ENCODE measurements around the gene SAFB2. TPM values are rescaled to one million over a fixed set of nuclear protein-coding genes. Genes with fewer than 3 reads are reported as not detected.

Gene SAFB2
- total and polyA plus RNA-seq, 2 of the 13 experiments (the other 11 are each of a cell fraction or from before 2014, with no cell fraction given): 11.2 to 31.5 TPM

- intact Hi-C loops (cut with micrococcal nuclease; ENCODE audit: unreplicated experiment): loop anchor here (5.0 kb wide), 1 partner anchor 142 kb away; no protein-coding TSS in a partner anchor
- ATAC-seq (no peak), FAIRE-seq (no peak), DNase-seq (ENCODE audit: low spot score) (no peak)
- Histone ChIP-seq H3K27ac (ENCODE audit: extremely low read length, insufficient read depth, low read length) (no peak overlapping the region), H3K4me2 (ENCODE audit: low read depth, low read length) (no peak overlapping the region), H4K20me1 (ENCODE audit: insufficient read depth, low read length) (no peaks in the 10 kb centered on the region), H3K9ac (ENCODE audit: insufficient read depth, low read depth, low read length) (no peak overlapping the region), H3K9me3 (ENCODE audit: low read length) (no peaks in the 10 kb centered on the region), H3K4me3 (replicated peaks in 1 of 3; ENCODE audit: insufficient read depth in 1 of 3, low read depth in 2 of 3, low read length in 3 of 3) (no peak overlapping the region), H3K79me2 (ENCODE audit: insufficient read depth, low read length) (no peaks in the 10 kb centered on the region), H3K4me1 (ENCODE audit: insufficient read depth, low read length) (no peaks in the 10 kb centered on the region), H2AFZ (ENCODE audit: low read length) (no peak overlapping the region), H3K27me3 (ENCODE audit: control insufficient read depth in 1 of 2, insufficient read depth in 2 of 2, low read length in 2 of 2) (peaks cover 0 to 9% of the 10 kb centered on the region in 2 experiments; a peak in 2 of 5 replicates), H3K36me3 (replicated peaks in 1 of 2; ENCODE audit: control insufficient read depth in 1 of 2, insufficient read depth in 2 of 2, low read length in 2 of 2) (no peaks in the 10 kb centered on the region)
- ChIA-PET CTCF (ENCODE audit: low intra/inter-chr PET ratio, low total read pairs) (no interaction called here), POLR2A (interaction anchor here (0.7 kb wide), 1 partner anchor 596 kb away, joined by 3 read pairs; no protein-coding TSS in a partner anchor)
- in situ Hi-C loops (cut with HindIII; ENCODE audit: extremely low pct_ligation_motif_present, low pct_unique_long_range_greater_than_20kb): no loop called here
- no peak for TF ChIP-seq HCFC1 (IDR thresholded peaks at IDR 0.05; ENCODE audit: low read depth, low read length)
- peak; percentile 73 for TF ChIP-seq ZNF629 (CRISPR knock-in tag; conservative IDR thresholded peaks at IDR 0.05)
- TF ChIP-seq THYN1 (CRISPR knock-in tag; IDR thresholded peaks at IDR 0.05; ENCODE audit: borderline replicate concordance, low read depth): no peak
- TF ChIP-seq, protein P1, sequence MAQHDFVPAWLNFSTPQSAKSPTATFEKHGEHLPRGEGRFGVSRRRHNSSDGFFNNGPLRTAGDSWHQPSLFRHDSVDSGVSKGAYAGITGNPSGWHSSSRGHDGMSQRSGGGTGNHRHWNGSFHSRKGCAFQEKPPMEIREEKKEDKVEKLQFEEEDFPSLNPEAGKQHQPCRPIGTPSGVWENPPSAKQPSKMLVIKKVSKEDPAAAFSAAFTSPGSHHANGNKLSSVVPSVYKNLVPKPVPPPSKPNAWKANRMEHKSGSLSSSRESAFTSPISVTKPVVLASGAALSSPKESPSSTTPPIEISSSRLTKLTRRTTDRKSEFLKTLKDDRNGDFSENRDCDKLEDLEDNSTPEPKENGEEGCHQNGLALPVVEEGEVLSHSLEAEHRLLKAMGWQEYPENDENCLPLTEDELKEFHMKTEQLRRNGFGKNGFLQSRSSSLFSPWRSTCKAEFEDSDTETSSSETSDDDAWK (CRISPR knock-in tag; IDR thresholded peaks at IDR 0.05): no peak
- no TSS peak for BruUV-seq (replicated peaks)
- 38% methylated on average over 4 of the region's 5 CpGs for WGBS (ENCODE audit: low lambda C conversion rate)
Measured at GRCh38 chr19:5545051-5545450, 77.5 kb downstream of the SAFB2 start.

- TF ChIP-seq SRF (IDR thresholded peaks at IDR 0.05; ENCODE audit: low read depth, low read length) (no peak), ZNF773 (CRISPR knock-in tag; IDR thresholded peaks at IDR 0.05; ENCODE audit: borderline replicate concordance) (no peak), FOXP1 (IDR thresholded peaks at IDR 0.05) (no peak), FOXP1 (CRISPR knock-in tag; IDR thresholded peaks at IDR 0.05) (0 out of 2 replicates have a peak, but pooled peaks have one; percentile 11), FOXA1 (IDR thresholded peaks at IDR 0.05) (no peak), FOXA1 (CRISPR knock-in tag; IDR thresholded peaks at IDR 0.05) (peak; percentile 32; the same call in 1 of the 2 replicates), FOXA3 (CRISPR knock-in tag; IDR thresholded peaks at IDR 0.05) (0 out of 2 replicates have a peak, but pooled peaks have one; percentile 20), SOX13 (IDR thresholded peaks at IDR 0.05) (no peak), SOX13 (CRISPR knock-in tag; conservative IDR thresholded peaks at IDR 0.05 in 1 of 2, IDR thresholded peaks at IDR 0.05 in 1 of 2) (no peak), THYN1 (CRISPR knock-in tag; IDR thresholded peaks at IDR 0.05; ENCODE audit: borderline replicate concordance, low read depth) (no peak), STAG1 (CRISPR knock-in tag; IDR thresholded peaks at IDR 0.05) (peak; percentile 19)
- TF ChIP-seq, protein P2, sequence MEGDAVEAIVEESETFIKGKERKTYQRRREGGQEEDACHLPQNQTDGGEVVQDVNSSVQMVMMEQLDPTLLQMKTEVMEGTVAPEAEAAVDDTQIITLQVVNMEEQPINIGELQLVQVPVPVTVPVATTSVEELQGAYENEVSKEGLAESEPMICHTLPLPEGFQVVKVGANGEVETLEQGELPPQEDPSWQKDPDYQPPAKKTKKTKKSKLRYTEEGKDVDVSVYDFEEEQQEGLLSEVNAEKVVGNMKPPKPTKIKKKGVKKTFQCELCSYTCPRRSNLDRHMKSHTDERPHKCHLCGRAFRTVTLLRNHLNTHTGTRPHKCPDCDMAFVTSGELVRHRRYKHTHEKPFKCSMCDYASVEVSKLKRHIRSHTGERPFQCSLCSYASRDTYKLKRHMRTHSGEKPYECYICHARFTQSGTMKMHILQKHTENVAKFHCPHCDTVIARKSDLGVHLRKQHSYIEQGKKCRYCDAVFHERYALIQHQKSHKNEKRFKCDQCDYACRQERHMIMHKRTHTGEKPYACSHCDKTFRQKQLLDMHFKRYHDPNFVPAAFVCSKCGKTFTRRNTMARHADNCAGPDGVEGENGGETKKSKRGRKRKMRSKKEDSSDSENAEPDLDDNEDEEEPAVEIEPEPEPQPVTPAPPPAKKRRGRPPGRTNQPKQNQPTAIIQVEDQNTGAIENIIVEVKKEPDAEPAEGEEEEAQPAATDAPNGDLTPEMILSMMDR (CRISPR knock-in tag; IDR thresholded peaks at IDR 0.05): peak; percentile 51
- TF ChIP-seq, protein P3, sequence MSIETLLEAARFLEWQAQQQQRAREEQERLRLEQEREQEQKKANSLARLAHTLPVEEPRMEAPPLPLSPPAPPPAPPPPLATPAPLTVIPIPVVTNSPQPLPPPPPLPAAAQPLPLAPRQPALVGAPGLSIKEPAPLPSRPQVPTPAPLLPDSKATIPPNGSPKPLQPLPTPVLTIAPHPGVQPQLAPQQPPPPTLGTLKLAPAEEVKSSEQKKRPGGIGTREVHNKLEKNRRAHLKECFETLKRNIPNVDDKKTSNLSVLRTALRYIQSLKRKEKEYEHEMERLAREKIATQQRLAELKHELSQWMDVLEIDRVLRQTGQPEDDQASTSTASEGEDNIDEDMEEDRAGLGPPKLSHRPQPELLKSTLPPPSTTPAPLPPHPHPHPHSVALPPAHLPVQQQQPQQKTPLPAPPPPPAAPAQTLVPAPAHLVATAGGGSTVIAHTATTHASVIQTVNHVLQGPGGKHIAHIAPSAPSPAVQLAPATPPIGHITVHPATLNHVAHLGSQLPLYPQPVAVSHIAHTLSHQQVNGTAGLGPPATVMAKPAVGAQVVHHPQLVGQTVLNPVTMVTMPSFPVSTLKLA (IDR thresholded peaks at IDR 0.05): peak; percentile 49
- in situ Hi-C loops (cut with HindIII; ENCODE audit: extremely low pct_ligation_motif_present, low pct_unique_long_range_greater_than_20kb) (loop anchor here (5.0 kb wide), 1 partner anchor 35 kb away; no protein-coding TSS in a partner anchor), intact Hi-C loops (cut with micrococcal nuclease; ENCODE audit: unreplicated experiment) (no loop called here)
- Histone ChIP-seq H3K4me3 (replicated peaks in 1 of 3; ENCODE audit: insufficient read depth in 1 of 3, low read depth in 2 of 3, low read length in 3 of 3) (no peak overlapping the region), H3K9me3 (ENCODE audit: low read length) (no peaks in the 10 kb centered on the region), H3K9ac (ENCODE audit: insufficient read depth, low read depth, low read length) (no peak overlapping the region), H3K4me1 (ENCODE audit: insufficient read depth, low read length) (no peaks in the 10 kb centered on the region), H3K36me3 (replicated peaks in 1 of 2; ENCODE audit: control insufficient read depth in 1 of 2, insufficient read depth in 2 of 2, low read length in 2 of 2) (no peaks in the 10 kb centered on the region), H3K79me2 (ENCODE audit: insufficient read depth, low read length) (no peaks in the 10 kb centered on the region), H3K4me2 (ENCODE audit: low read depth, low read length) (no peak overlapping the region), H3K27me3 (ENCODE audit: control insufficient read depth in 1 of 2, insufficient read depth in 2 of 2, low read length in 2 of 2) (peaks cover 0 to 5% of the 10 kb centered on the region in 2 experiments; a peak in 2 of 5 replicates), H4K20me1 (ENCODE audit: insufficient read depth, low read length) (no peaks in the 10 kb centered on the region), H3K27ac (ENCODE audit: extremely low read length, insufficient read depth, low read length) (no peak overlapping the region), H2AFZ (ENCODE audit: low read length) (no peak overlapping the region)
- POLR2A ChIA-PET: no interaction called here
- FAIRE-seq (no peak), DNase-seq (ENCODE audit: low spot score) (no peak), ATAC-seq (no peak; the same call in 2 of the 3 replicates)
- CTCF ChIA-PET (ENCODE audit: low intra/inter-chr PET ratio, low total read pairs): no interaction called here
- 30% methylated on average over 8 of the region's 8 CpGs for WGBS (ENCODE audit: low lambda C conversion rate)
- no TSS peak for BruUV-seq (replicated peaks)
Measured at GRCh38 chr19:5542665-5543064, 79.9 kb downstream of the SAFB2 start.
